ENCODE data around the gene DLD.
"Not testable (repeated sequence)": the region's sequence is repeated elsewhere in the genome, so short reads cannot be mapped to it uniquely, and the experiment has no call there.

Gene DLD

DNA sequence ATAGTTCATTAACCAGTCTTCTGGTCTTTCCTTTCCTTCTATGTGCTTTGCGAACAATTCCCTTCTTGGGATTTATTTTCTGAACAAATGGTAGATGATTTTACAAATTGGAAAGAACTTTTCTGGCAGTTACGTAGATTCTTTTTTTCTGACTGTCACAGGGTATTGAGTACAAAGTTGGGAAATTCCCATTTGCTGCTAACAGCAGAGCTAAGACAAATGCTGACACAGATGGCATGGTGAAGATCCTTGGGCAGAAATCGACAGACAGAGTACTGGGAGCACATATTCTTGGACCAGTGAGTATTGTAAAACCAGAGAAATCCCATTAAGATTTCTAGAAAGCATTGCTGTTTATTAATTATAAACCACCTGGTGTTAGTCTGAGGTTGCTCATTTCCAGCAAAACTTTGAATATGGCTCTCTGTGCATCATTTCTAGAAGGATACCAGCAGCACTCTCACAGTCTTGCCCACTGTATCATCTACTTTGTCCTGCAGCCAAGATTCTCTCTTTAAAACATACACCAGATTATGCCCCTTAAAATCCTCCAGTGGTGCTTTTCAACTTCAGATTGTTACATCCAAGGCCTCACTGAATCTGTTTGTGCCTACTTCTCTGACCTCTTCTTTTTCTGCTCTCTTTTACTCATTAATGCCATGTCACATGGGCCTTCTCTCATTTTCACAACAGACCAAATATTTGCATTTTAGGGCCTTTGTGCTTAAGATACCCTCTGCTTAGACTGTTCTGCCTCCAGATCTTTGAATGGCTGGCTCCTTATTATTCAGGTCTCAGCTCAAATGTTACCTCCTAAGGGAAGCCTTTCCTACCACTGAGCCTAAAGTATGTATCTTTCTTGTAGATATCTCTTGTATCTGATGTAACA, 27.0 kb downstream of the DLD start:
- DNase-seq (ENCODE audit: low read depth) = no peak

DNA sequence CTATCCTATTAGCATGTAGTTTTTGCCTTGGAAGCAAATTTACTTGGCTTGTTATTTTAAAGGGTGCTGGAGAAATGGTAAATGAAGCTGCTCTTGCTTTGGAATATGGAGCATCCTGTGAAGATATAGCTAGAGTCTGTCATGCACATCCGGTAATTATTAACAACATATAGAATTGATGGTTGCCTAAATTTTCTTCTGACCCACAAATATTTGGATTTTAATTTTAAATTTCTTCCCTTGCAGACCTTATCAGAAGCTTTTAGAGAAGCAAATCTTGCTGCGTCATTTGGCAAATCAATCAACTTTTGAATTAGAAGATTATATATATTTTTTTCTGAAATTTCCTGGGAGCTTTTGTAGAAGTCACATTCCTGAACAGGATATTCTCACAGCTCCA, 28.0 kb downstream of the DLD start:
- DNase-seq (ENCODE audit: low read depth) = no peak

DNA sequence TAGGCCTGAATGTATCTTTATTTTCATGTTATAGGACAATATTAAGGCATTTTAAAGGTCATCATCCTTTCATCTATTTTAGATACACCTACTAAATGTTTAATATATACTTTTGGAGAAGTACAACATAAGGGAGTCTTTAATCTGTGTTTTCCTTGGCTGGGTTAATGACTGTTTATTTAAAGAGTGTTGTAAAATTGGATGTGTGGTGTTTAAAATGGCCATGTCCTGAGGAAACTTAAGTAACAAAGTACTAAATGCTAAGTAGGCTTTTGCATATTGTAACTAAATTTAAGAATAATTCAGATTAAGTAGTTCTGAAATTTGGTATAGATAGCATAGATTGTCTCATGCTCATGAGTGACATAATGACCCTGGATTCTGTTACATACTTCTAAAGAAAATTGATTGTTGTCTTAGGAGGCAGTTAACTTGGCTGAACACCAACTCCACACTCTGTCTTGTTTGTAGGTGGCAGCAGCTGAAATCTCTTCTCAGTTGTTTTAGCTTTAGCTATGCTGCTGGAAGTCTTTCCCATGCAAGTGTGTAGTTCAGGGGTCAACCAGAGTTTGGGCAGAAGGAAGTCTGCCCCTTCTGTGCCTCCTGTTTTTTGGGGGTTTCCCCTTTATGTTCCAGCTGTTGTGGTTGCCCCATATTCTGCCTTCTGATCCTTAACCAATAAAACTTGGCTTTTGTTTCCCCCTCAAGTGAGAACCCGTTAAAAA, 29.2 kb downstream of the DLD start:
- DNase-seq (ENCODE audit: low read depth) = no peak

DNA sequence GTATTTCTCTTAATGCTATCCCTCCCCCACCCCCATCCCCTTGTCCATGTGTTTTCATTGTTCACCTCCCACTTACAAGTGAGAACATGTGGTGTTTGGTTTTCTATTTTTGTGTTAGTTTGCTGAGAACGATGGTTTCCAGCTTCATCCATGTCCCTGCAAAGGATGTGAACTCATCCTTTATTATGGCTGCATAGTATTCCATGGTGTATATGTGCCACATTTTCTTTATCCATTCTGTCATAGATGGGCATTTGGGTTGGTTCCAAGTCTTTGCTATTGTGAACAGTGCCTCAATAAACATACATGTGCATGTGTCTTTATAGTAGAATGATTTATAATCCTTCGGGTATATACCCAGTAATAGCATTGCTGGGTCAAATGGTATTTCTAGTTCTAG, 30.8 kb downstream of the DLD start:
- DNase-seq (ENCODE audit: low read depth) = not testable (repeated sequence)

DNA sequence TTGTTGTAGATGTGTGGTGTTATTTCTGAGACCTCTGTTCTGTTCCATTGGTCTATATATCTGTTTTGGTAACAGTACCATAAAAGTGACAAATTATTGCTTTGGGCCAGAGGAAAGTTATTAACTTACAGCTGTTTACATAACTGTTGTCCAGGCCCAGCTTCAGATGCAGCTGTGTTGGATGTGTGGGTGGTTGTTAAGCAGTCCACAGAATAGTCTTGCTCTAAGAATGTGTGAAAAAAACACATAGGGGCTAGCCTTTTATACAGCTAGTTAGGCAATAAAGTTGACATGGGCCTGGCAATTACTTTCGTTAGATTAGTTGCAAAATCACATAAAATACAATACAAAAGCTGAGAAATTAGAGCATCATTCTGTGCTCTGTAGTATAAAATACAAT, 31.9 kb downstream of the DLD start:
- DNase-seq (ENCODE audit: low read depth) = no peak

DNA sequence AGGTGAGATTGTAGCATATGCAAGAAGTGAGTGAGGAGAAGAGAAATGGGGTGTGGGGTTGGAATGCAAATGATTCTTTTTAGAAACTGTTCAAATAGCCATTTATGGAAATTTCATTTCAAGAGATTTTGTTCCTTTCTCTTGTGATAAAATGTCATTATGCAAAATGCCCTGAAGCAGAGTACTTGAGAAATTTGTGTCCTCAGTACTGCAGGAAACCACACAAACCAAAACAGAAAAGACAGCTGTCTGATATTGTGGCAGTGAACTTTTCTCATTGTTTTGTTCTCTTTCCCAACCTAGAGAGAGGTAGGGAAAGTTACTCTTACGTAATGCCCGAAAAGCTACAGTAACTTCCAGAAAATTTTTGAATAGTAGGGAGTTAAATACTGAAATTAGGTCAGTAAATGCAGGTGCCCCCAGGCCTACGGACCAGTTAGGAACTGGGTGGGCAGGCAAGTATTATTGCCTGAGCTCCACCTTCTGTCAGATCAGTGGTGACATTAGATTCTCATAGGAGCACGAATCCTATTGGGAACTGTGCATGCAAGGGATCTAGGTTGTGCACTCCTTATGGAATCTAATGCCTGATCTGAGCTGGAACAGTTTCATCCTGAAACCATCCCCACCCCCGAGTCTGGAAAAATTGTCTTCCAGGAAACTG, 34.0 kb downstream of the DLD start:
- no peak for DNase-seq (ENCODE audit: low read depth)

DNA sequence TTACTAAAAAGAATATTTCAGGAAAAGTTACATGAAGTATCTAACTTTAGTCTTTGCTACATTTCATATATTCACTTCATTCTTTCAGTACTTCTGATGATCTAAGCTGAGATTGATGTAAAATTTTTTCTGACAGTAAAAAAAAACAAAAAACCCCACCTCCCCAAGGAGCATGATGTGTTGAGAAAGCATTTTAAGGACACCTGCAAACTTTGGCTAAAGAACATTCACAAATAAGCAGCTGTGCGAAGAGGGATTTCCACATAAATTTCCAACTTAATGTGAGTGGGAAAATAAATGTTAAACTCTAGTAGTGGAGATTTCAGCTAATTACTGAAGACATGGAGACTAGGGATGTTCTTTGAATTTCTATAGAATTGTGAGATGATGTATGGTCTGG, 35.5 kb downstream of the DLD start:
- DNase-seq (ENCODE audit: low read depth) = no peak

DNA sequence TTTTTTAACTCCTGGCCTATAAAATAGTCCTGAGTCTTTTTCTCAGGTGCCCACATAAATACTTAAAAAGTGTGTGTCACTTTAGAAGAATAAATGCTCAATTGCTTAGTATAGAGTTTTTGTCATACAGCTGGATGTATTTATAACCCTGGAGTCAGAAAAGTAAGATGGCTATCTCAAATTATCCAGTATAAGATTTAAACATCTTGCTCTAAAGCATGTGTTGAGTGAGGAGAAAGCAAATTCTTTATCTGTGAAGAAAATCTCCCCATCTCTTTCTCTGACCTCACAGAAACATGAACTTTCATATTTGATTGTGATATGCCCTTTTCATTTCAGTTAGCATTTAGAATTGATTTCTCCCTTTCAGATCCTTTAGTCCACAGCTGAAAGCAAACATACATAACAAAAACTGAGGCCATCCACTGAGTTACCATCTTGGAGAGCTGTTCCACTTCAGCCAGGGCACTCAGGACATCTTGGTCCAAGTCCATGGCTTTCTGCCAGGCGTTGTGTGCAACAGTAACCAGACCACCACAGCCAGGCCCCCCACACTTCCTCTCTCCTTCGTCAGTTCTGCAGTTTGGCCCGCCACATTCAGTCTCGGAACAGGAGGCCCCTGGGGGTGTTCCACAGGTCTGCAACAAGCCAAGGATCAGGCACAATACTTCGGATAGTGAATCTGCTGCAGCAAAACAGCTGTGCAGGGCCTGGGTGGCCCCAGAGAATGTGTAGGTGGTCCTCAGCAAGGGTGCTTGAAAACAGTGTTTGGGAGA, 40.9 kb downstream of the DLD start:
- no peak for DNase-seq (ENCODE audit: low read depth)

DNA sequence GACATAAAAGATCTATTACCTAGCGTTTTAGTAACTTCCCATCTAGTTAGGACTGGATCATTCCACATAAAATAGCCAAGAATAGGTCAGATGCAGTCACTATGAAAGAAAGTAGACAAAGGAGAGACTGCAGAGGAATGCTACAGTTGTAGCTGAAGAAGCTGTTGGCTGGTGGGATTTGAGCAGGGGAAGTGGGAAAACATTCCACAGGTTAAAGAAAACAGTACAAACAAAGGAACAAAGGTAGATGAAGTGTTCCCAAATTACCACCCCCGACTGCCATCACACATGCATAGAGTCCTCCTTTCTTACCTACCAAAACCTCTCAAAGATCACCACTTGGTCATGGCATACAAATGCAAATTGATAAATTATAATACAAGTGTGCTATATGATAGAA, 41.8 kb downstream of the DLD start:
- no peak for DNase-seq (ENCODE audit: low read depth)

DNA sequence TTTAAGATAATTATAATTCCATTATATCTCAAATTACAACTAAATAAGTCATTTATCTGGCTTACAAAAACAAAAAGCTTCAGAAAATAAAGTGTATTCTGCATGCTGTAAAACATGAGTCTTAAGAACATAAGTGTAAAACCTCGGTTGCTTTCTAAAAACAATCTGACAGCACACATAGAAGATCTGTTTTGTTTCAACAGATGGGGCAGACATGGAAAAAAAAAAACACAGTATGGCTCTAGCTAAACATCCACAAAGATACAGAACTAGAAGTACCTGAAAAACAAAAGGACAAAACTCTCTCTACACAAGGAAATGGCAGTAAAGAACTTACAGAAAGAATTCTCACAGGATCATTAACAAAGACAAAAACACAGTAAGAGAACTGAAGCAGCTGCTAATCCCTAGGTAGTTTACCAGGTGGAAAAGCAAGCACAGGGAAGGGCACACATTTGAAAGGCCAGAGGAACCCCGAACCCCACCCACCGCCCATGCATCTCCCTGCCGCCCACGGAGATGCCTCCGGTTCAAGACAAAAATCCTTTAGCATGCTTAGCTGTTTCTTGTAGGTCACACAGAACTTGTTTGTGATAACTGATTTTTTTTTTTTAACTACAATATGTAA, 42.5 kb downstream of the DLD start:
- DNase-seq (ENCODE audit: low read depth) = no peak

DNA sequence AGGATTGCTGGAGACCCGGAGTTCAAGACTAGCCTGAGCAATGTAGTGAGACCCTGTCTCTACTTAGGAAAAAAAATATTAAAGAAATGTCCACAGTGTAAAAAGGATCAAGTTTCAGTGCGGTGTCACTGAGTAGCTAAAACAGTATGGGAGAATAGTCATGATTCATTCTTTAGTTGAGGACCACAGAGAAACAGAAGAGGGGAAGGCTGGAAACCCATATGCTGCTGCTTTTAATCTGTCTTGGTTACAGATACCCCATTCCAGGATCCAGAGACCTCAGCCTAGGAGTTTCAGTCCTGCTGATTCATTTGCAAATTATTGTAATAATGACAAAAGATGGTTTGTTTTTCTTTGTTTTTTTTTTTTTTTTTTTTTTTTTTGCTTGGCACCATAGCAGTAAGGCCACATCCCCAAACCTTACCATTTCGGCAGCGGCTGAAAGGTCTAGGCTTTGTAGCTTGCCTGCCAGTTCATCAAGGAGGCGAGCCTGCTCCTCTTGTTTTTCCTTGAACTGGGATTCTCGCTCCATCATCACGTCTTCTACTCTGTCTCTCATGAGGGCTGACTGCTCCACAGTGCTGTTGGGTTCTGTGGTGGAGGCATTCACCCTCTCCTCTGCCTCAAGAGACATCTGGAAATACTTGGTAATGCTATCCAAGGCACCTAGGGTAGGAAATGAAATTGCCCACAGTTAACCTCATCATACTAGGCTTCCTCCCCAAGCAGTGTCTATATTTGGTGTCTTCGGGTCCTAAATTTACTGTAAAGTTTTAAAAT, 44.2 kb downstream of the DLD start:
- DNase-seq (ENCODE audit: low read depth) = no peak

DNA sequence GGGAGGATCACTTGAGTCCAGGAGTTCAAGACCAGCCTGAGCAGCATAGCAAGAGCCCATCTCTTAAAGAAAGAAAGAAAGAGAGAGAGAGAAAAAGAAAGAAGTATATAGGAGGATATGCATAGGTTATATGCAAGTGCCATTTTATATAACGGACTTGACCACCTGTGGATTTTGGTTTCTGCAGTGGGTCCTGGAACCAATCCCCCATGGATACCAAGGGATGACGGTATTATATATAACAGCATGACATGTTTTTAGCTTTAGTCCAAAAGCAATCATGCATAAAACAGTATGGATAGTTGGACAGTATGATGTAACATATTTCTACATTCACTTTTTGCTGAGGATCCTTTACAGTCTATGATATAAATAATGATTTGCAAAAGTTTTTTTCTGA, 45.3 kb downstream of the DLD start:
- DNase-seq (ENCODE audit: low read depth) = no peak

DNA sequence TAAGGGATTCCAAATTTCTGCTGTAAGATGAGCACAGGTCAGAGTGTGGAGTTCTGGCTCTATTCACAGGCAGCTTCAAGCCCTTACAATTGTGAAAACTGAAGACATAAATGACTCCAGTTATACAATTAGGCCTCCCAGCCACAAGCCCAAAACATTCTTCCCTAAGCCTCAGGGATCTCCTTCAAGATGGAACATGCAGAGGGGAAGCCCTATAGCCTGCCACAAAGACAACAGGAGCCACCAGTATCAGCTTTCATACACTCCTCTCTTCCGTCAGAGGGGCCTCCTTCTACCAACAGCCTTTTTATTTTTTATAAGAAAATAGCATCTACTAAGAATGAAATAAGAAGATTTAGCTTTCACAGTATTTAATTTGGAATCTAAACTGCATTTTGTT, 46.5 kb downstream of the DLD start:
- DNase-seq (ENCODE audit: low read depth) = no peak

DNA sequence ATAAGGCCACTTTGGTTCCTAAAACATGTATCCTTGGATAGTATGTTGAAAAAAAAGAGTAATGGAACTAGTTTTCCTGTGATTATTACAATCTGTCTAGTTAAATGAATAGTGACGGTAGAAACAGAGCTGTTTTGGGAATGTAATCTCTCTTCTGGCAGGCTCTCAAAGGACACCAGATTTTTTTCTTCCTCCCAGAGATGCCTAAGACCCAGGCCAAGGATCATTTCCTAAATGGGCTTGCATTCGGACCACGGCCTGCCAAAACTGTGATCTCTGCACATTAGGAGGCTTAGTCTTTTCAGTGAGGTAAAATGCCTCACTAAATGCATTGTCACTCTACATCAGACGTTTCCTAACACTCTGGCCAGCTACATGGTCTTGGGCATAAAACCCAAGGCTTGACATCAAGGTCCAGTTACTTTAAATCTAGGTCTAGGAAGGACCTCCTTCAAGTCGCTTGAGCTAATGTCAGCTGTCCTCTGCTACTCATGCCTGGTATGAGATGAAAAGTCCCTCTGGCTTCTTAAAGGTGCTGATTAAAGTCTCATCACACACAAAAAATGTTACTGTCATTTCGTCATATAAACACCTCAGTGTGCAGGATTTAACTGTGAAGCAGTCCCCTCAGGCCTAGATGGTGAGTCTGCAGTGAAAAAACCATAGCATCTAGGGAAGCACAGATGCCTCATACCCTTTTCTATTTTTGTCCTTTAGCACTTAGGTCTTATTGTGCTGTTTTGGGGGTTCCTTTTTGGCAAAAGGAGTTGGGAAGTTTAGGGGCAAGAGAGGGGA, 47.7 kb downstream of the DLD start:
- no peak for DNase-seq (ENCODE audit: low read depth)

DNA sequence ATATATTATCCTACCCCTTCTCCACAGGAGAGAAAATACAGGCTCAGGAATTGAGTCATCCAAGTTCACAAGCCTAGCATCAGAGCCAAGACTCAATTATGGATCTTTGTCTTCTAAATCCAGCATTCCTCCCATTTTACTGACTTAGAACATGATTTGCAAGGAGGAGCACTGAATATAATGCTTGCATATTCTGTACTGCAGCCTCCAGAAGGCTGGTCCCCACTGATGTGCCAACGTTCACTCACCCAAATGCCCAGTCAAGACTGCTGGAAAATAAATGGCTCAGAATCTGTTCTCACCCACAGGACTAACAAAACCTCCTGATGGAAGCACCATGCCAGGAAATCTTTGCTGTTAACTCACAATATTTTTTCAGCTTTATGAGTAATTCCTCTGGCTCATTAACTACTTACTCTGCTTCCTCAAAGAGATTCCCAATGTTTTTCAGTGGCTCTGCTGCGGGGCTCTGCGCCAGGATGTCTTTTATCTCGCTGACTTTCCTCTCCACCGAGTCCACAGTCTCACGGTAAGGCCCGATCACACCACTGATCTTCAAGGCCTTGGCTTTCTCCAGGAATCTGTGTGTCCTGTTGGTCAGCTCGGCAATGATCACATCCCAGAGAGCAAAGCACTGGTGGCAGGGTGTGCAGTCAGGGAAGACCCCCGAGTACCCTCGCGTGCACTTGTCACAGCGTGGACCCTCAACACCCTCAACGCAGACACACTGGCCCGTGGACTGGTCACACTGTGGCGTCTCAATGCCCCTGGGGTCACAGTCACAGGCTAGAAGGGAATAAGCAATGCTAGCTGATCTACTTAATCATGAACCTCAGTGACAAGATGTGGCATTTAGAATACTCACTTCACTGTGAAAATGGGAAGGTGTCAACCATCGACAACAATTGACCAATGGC, 48.8 kb downstream of the DLD start:
- DNase-seq (ENCODE audit: low read depth) = no peak

DNA sequence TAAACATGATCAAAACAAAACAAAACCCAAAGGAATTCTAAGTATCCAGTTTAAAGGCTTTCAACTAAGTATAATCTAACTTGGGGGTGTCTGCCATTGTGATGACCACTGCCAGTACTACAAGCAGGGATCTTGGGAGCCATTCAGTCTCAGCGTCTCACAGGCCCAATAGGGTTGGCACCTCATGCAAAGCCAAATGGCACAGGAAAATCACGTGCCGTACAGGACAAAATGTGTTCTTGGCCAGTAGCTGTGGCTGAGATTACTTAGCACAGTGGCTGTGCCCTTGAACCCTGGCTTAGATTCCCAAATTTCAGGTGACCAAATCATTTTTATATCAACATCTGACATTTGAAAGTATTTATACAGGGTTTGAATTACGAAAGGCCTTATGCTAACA, 50.0 kb downstream of the DLD start:
- DNase-seq (ENCODE audit: low read depth) = no peak

DNA sequence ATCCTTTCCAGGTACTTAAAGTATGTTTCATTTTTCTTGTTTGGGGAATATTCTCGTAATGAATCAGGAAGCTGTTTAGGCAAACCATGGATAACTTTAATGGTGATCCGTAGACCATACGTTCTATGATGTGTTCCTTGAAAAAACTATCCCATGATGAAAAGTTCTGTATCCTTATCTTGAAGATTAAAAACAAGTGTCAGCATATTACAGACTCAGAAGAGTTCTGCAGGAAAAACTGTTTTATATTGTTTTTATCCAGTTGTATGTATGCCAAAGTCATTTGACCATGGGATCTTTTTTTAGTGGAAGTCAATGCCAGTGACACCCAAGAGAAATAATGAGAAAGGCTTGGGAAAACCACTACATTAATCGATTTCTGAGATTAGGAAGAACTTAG, 52.0 kb downstream of the DLD start:
- no peak for DNase-seq (ENCODE audit: low read depth)

DNA sequence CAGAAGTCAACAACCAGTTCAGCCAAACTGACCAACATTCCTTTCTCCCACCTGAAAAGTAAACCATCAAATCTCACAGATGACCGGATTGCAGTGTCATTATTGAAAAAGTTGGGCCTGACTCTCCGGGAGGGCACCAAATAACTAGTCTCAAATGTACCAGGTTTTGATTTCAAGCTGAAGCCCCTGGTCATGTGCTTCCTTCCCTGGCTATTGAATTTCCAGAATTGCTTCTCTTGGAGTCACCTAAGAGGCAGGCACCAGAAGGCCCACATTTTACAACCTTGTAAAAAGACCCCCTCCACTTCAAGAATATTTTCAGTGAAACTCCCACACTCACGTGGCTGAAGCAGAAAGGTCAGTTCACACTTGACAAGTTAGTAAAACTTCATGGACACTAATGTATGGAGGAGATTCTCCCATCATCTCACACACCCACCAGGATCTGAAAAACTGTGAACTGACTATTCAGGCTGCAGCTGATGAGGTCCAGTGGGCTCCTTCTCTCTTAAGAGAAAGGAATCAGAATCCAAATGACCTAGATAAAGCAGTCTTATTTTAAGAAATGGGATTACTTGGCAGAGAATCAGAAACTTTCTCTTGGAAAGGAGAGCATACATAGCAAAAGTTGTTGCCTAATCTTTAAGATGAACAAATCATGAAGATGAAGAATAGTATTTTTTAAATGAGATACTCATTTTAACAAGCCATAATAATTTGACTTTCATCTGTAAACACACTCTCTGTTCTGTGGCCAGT, 53.6 kb downstream of the DLD start:
- no peak for DNase-seq (ENCODE audit: low read depth)
